GM21360 (cell line): Measurements from ENCODE around the gene PRR35.

ENCODE experiments used
- ATAC-seq: cut with Tn5 transposase; IDR thresholded peaks from one replicate; pipeline ENCODE4 v1.9.1; 2021; ENCODE audit warnings: mild to moderate bottlenecking, moderate library complexity; ENCODE audit not compliant: unreplicated experiment

The PRR35 gene

GRCh38 chr16:560204-560700, at the start of gene PRR35:
Gene PRR35 (plus strand): TSS chr16:560394. CDS start chr16:563295, 2,901 bp downstream.
- ATAC-seq: no peak

- no peak for ATAC-seq
These were observed 47.4 kb upstream of the PRR35 start for GRCh38 chr16:512802-513201.

GRCh38 chr16:513950-514349, 46.2 kb upstream of the PRR35 start:
- no peak for ATAC-seq

GRCh38 chr16:515175-515938, 44.8 kb upstream of the PRR35 start:
- ATAC-seq: no peak

- no peak for ATAC-seq
These were observed 44.3 kb upstream of the PRR35 start for GRCh38 chr16:515939-516226.

GRCh38 chr16:516301-516700, 43.9 kb upstream of the PRR35 start:
- no peak for ATAC-seq

- ATAC-seq: no peak
These were observed 41.3 kb upstream of the PRR35 start for GRCh38 chr16:518858-519257.

GRCh38 chr16:519425-519824, 40.8 kb upstream of the PRR35 start:
- no peak for ATAC-seq

- ATAC-seq: no peak
These were observed 40.1 kb upstream of the PRR35 start for GRCh38 chr16:519841-520687.

GRCh38 chr16:520847-521246, 39.3 kb upstream of the PRR35 start:
- no peak for ATAC-seq

- ATAC-seq: no peak
These were observed 38.6 kb upstream of the PRR35 start for GRCh38 chr16:521381-522210.

GRCh38 chr16:522320-523096, 37.7 kb upstream of the PRR35 start:
- no peak for ATAC-seq

GRCh38 chr16:523097-523741, 37.0 kb upstream of the PRR35 start:
- ATAC-seq: no peak

GRCh38 chr16:524274-525040, 35.7 kb upstream of the PRR35 start:
- no peak for ATAC-seq

- no peak for ATAC-seq
These were observed 35.1 kb upstream of the PRR35 start for GRCh38 chr16:525123-525519.

- ATAC-seq: no peak
These were observed 34.5 kb upstream of the PRR35 start for GRCh38 chr16:525520-526180.

- no peak for ATAC-seq
These were observed 33.8 kb upstream of the PRR35 start for GRCh38 chr16:526181-527014.
